Activated CD8-positive, alpha-beta memory T cell treated with anti-CD3 and anti-CD28 coated beads for 1 hour (primary cell): Measurements from ENCODE around the gene EPN3.

ENCODE experiments used
- DNase-seq, 2 donors: peaks; one replicate each; pipeline ENCODE4 v3.0.0-alpha.2; 2020; ENCODE audit warnings: low read depth in 1 of 2; ENCODE audit errors: extremely low read depth in 1 of 2

The EPN3 gene

DNA sequence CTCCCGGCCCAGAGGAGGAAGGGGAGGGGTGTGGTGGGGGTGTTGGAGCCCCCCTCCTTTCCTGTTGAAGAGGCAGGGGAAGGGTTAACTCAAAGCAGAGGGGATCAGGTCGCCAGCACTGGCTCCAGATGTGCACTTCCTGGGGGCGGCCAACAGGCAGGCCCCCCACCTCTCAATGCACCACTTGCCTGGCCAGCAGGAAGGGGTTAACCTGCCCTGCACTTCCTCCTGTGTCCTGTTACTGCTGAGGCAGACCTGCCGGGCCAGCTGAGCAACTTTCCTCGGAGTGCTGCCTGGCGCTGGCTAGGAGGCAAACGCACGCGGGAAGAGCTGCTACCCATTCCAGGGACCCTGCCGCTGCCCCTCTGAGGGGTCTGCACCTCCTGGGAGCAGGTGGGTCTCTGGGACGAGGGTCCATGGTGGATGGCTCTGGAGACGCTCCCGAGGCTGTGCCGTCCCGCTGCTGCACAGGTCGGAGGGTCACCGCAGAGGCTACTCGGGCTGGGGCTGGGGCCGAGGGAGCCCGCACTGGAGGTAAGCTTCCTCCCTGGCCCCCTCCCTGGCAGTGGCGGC is at the start of gene EPN3:
TSS of gene EPN3 (plus strand) at position 284 of the 573 bp plus-strand sequence. CDS start 3,822 bp downstream, outside the sequence.
- DNase-seq: no peak

DNA sequence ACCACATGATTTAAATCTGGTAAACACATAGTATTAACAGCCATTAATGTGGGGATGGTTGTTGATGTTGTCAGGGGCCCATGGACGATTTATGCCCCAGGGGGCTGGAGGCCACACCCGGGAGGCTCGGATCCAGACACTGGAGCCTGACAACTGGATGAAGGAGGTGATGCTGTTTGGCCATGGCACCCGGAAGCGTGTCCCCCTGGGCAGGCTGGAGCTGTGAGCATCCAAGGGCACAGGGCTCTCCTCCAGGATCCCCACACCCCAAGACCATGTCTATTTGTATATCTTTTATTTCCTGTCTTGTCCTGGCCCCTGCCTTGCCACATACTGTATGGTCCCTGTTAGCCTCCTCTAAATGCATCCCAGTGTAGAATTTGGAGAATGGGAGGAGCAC is 49.3 kb upstream of the EPN3 start:
- DNase-seq: no peak

DNA sequence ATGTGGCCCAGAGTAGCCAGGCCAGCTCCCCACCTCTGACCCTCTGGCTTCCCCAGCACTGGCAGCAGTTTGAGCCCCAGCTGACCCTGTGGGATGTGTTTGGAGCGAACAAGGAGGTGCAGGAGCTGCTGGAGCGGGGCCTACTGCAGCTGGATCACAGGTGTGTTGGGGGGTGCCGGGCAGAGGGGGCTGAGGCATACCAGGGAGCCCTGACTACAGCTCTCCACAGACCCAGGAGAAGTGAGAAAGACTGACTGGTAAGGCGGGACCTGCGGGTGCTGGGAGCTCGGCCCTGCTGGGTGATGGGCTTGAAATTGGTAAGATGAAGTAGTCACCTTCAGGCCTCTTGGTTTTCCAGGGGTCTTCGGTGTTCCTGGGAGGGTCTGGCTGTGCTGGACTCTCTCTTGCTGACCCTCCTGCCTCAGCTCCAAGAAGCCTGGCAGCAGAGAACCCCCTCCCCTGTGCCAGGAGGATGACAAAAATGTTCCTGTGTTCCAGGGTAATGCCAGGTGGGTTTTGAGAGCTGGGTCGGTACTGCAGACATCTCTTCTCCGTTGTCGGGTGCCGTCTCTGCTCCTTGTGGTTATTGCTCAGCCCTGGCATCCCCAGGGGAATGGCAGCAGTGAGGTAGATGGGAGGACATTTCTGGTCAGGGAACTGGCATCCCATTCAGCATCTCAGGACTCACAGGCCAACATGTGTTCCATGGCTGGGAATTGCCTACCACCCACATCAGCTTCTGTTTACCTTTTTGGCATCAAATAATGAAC is 48.0 kb upstream of the EPN3 start:
- DNase-seq: no peak

DNA sequence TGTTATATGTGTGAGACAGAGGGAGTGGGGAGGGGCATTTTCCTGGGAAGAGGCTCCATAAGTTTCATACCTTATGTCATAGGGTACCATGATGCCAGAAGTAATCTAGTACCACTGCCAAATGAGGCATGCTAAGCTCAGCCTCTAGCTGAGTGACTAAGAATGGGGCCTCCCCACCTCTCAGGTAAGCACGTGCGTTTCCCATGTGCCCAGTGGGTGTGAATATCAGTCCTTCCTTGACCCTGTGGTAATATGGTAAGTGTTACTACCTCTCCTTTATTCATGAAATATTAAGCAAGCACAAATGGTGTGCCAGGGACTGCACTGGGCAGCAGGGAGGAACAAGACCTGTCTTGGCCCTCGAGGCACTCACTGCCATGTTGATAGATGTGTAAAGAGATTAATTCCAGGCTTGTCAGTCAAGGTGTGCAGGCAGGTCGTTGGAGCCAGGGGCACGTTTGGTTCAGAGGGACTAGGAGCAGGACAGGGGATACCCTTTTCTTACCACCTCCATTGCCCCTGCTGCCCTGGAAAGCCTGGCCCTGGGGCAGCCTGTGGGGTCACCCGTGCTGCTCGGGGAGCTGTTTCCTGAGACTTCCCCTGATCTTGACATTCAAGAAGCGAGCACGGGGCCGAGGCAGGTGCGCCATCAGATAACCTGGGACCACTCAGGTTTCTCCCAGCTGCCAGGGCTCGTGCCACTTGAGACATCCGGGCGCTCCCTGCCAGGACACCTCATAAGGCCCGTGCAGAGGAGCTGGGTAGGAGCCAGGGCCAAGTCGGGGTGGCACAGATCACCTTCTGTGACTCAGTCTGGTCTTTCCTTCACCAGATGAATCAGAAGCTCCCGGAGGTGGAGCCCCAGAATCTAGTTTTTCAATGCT is 45.1 kb upstream of the EPN3 start:
- no peak for DNase-seq

DNA sequence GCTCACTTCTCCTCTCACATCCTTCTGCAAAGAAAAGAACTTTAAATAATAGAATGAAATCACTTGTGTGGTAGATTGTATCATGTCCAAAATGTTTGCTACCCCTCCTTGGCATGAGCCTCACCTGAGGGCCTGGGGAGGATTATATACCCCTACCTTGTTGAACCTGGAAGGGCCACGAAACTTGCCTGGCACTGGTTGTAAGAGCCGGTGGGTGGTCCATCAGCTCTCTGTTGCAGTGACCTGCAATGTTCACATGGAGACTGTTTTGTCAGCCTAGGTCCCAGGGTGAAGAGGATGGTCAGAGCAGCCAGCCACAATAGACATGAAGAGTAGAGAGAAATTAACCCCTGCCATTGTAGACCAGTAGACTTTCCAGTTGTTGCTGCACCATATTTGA is 43.7 kb upstream of the EPN3 start:
- no peak for DNase-seq

DNA sequence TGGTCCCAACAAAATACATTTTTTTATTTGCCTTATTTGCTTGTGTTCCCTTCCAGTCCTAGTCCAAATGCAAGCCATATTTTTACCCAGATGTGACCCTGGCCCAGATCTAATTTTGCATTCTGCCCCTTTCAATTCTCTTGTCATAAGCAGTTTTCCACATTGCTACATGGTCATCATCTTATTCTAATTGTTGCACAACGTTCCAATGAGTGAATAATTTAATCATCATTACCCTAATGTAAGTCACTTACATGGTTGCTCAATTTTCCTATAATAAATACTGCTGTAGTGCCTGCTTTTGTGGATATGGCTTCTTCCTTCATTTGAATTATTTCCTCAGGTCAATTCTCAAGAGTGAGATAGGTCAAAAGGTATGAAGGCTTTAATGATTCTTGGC is 41.0 kb upstream of the EPN3 start:
- no peak for DNase-seq

DNA sequence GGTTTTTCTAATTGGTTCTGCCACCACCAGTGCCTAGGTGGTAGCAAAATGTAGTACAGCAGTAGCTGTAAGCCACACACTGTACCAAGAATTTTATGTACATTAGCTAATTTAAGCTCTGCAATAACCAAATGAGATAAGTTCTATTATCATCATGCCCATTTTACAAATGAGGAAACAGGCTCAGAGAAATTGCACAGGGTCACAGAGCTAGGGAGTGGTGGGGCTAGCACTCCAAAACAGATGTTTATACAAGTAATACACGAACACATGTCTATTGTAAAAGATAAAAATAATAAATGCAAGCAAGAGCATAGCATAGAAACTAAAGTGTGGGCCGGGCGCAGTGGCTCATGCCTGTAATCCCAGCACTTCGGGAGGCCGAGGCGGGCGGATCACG is 40.3 kb upstream of the EPN3 start:
- no peak for DNase-seq

DNA sequence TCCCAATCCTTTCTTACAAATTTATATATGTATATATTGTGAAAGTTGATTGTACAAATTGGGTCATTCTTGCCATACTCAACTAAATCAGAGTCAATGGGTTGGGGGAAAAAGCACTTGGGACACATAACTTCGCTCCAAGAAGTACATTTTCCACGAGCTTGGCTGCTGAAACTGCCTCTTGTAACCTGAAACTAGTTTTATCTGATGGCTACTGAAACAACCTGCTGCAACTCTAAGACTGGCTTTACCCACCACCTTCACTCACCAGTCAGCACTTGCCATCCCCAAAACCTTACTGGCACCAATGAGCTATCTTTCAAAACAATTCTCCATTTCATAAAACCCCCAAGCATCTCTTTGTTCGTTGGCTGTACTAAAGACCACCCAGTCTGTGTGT is 38.8 kb upstream of the EPN3 start:
- no peak for DNase-seq

DNA sequence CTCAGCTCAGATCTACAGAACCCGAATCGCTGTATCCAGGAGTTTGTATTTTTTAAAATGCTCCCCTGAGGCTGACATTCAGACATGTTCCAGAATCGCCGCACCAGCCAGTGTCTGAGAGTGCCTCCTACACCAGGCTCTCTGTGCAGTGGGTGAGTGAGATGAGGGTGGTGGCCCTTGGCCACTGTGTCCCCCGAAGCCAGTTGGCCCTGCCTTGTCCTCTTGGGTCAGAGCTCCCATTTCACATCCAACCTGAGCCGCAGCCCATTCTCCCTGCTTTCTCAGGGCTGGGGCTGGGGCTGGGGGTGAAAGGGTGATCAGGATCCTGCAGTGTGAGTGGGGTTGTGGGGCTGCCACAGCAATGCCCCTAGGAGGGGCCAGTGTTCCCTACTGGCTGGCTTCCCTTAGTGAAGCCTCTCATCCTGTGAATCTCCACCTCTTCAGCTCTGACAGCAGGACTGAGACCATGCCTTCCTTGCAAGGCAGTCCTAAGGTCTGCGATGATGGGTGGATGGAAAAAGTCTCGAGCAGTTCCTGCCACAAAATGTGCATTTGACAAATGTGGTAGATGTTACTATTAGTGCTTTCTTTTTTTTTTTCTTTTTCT is 37.2 kb upstream of the EPN3 start:
- no peak for DNase-seq

DNA sequence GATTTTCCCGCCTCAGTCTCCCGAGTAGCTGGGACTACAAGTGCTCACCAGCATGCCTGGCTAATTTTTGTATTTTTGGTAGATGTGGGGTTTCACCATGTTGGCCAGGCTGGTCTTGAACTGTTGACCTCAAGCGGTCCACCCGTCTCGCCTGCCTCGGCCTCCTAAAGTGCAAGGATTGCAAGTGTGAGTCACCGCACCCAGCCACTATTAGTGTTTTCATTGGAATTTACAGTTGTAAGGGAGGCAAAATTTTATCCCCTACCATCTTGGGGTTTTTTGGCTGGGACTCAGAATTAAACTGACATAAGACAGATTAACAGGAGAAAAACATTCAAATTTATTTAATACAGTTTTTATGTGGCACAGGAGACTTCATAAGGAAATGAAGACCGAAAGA is 36.6 kb upstream of the EPN3 start:
- DNase-seq: no peak

DNA sequence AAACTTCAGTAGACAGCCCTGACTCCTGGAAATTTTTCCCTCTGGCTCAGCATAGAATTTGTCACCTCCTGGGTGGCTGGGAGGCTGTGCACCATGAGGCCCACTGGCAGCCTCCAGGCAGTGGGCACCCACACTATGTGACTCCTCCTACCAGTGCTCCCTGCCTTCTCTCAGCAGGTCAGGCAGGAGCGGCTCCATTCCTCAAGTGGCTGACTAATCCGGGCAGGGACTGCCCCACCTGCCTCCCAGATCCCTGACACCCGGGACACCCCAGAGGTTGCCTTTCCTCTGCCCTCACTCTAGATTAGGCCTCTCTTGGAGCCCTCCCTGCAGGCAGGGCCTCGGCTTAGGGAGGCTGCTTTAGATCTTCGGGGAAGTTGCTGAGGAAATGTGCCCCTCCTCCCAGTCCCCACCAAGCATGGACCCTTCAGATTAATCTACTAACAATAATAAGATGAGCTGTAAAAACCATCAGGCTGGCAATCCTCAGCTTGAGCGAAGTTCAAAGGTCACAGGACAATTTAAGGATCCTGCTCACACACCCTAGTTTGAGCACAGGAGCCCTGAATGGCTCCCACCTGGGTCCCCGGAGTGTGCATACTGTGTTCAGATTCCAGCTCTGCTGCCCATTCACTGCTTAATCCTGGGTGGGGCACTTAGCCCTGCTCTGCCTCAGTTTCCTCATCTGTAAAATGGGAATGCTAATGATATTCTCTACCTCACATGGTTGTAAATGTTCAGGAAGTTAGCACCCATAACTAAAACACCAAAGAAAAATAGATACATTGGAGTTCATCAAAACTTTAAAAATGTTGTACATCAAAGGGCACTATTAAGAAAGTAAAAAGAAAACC is 34.3 kb upstream of the EPN3 start:
- DNase-seq: no peak

DNA sequence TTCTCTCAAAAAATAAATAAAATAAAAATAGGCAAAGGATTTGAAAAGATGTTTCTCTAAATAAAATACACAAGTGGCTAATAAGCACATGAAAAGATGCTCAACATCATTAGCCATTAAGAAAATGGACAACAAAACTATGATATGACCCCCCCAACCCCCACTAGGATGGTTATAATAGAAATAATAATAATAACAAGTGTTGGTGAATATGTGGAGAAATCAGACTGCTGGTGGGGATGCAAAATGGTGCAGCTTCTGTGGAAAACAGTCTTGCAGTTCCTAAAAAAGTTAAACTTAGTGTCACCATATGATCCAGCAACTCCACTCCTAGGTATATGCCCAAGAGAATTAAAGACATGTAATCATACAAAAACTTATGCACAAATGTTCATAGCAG is 33.3 kb upstream of the EPN3 start:
- no peak for DNase-seq

DNA sequence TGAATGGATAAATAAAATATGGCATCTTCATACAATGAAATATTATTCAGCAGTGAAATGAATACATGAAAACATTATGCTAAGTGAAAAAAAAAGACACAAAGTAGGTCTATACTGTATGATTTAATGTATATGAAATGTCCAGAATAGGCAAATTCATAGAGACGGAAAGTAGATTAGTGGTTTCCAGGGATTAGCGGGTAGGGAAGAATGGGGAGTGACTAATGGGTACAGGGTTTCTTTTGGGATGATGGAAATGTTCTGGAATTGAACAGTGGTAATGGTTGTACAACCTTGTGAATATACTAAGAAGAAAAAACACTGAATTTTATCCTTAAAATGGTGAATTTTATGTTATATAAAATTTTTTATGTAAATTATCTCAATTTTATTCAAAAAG is 32.8 kb upstream of the EPN3 start:
- no peak for DNase-seq

DNA sequence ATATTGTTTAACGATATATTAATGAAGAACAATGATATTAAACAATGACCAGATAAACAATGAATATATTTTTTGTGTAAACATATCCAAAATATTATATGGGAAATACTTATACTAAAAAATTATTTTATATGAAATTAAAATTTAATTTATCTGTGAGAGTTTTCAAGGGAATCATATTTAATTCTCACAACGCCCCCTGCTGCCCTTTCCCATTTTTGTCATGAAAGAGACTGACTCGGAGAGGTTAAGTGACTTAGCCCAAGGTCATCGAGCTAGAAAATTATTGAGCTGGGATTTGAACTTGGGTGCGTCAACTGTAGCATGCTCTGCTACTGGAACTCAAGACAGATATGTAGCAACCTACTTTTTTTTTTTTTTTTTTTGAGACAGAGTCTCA is 31.5 kb upstream of the EPN3 start:
- no peak for DNase-seq

DNA sequence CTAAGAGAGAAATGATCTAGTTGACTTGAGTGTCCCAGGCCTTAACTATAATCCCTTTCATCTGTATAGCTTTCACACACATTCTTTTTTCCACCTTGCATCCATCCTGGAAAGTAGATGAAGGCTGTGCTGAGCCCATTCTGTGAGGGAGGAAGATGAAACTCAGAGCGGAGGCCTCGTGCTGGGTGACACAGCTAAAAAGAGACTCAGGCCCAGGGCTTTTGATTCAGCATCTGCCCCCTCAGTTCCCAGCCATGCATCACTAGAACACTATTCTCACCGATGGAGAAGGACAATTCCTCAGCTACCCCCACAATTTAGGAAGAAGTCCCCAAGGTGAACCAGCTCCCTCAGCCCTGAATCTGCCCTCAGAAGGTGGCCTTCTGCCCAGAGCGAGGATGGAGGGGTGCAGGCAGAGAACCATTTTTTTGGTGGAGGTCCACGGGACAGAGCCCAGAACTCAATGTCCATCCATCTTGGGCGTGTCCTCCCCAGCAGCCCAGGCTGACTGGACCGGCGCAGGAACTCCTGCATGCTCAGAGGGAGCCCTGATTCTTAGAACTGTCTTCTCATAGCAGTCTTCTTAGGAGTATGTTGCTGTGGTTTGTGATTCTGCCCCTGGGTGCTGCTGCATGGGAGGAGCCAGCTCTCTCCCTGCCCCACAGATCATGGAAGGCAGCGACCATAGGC is 30.1 kb upstream of the EPN3 start:
- no peak for DNase-seq

DNA sequence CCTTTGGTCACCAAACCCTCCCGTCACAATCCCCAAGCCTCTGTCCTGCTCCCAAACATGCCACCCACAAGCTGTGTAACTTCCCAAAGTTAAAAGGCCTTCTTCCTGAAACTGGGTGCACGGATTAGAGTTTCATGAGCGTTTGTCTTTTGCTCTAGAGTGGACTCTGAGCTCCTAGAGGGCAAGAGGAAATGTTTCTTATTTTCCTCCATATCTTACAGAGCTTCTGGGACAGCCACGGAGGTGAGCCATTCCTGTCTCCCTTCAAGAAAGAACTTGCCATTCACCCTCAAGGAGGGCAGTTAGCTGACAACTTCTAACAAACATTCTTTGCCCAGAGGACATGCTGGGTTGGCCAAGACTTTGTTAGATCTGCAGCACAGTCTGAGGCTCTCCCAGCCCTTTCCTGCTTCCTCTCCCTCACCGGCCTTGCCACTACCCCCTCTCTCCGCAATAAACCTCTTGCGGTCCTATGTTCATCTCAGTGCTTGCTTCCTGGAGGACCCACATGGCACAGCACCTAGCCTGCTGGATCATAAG is 26.9 kb upstream of the EPN3 start:
- DNase-seq: no peak

DNA sequence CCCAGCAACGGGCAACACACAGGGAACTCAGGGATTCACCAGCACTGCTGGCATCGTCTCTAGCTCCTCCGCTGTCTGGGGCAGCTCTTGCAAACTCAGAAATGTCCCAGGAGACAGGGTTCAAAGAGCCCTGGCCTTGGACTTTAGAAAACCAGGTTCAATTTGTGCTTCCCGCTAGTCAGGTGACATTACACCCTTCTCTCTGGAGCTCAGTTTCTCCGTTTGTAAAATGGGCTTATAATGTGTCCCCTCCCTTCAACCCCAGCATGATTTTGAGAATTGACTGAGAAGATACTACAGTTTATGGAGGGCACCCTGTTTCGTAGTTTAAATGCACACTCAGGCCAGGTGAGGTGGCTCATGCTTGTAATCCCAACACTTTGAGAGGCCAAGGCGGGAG is 26.2 kb upstream of the EPN3 start:
- DNase-seq: no peak

DNA sequence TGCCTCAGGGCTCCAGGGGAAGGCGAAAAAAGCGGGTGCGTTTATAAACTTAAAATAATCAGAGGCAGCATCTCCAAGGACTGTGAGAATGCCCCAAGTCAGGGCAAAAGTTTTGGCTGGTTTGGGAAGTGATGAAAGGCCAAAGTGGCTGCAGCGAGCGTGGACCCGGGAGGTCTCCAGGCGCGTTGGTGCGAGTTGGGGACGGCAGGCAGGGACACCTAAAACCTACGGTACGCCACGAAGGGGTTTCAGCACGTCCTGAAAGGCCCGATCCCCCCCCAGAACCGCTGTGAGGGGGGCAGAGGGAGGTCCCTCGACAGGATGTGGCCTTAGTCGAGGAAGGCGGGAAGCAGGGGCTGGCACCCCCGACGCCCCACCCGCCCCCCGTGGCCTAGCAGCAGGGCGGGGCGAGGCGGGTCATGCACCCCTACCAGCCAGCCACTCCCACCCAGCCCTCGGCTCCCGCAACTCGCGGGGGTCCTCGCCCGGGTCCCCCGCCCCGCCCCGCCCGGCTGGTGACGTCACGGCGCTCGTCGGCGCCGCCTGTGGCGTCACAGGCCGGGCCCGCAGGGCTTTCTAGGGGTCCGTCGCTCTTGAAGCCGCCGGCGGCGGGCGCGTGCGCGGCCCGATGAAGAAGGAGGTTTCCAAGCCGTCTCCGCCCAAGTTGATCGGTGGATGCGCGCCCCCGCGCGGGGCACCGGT is 24.5 kb upstream of the EPN3 start, which contains the start of gene MYCBPAP:
TSS of gene MYCBPAP (plus strand) at position 569 of the 702 bp plus-strand sequence. CDS start 236 bp downstream, outside the sequence.
- DNase-seq: peak; percentile 16 to 74
